Loucy (cell line): ENCODE results near the gene PLXNA4.

Experiments used
- CTCF ChIP-seq: fragments of 200-600 bp; sonication (generic); conservative IDR thresholded peaks from 2 replicates; pipeline ENCODE4 v1.5.1; 2014; ENCODE audit warnings: mild to moderate bottlenecking, antibody characterized with exemption, low read length
- EZH2phosphoT487 ChIP-seq: fragments of 200-600 bp; IDR thresholded peaks from 2 replicates; pipeline ENCODE4 v1.6.1; 2018; ENCODE audit warnings: antibody characterized with exemption, mild to moderate bottlenecking, moderate library complexity, borderline replicate concordance

GRCh38 chr7:132246591-132246990 lies 329.7 kb downstream of the PLXNA4 start:
- no peak for TF ChIP-seq CTCF
- no peak for TF ChIP-seq EZH2phosphoT487
